ENCODE measurements around the gene LGSN.

LGSN gene

GRCh38 chr6:63355632-63356031 lies 35.8 kb upstream of the LGSN start:
- Histone ChIP-seq H3K27me3 (ENCODE audit: control insufficient read depth in 3 of 3, insufficient read depth in 3 of 3, low read depth in 1 of 3, low read length in 3 of 3) (no peaks in the 10 kb centered on the region), H2BK15ac (ENCODE audit: low read length) (no peak overlapping the region), H3K4me3 (ENCODE audit: low read length in 2 of 2) (no peak overlapping the region), H4K8ac (ENCODE audit: low read depth, low read length) (no peak overlapping the region), H3K4me1 (ENCODE audit: control insufficient read depth in 2 of 2, insufficient read depth in 1 of 2, low read depth in 1 of 2, low read length in 2 of 2) (no peaks in the 10 kb centered on the region), H4K91ac (ENCODE audit: low read depth, low read length, poor library complexity) (no peak overlapping the region), H2AK5ac (ENCODE audit: low read depth, low read length) (no peak overlapping the region), H2BK12ac (ENCODE audit: low read length) (no peak overlapping the region), H3K27ac (replicated peaks; ENCODE audit: low read length) (no peak overlapping the region), H3K36me3 (replicated peaks in 1 of 2; ENCODE audit: control insufficient read depth in 2 of 2, insufficient read depth in 2 of 2, low read length in 2 of 2) (no peaks in the 10 kb centered on the region), H3K9ac (ENCODE audit: low read depth, low read length, poor library complexity) (no peak overlapping the region), H3K9me3 (replicated peaks in 1 of 2; ENCODE audit: control insufficient read depth in 2 of 2, insufficient read depth in 1 of 2, low read depth in 1 of 2, low read length in 2 of 2) (no peaks in the 10 kb centered on the region), H2BK120ac (ENCODE audit: low read depth, low read length) (no peak overlapping the region), H3K23ac (ENCODE audit: low read depth, low read length, poor library complexity) (no peak overlapping the region), H3K14ac (ENCODE audit: low read length) (no peak overlapping the region), H2BK5ac (ENCODE audit: low read length) (no peak overlapping the region), H3K4me2 (ENCODE audit: insufficient read depth, low read length, poor library complexity, severe bottlenecking) (no peak overlapping the region), H3K79me1 (ENCODE audit: low read depth, low read length) (no peaks in the 10 kb centered on the region), H3K18ac (ENCODE audit: low read length) (no peak overlapping the region), H2AFZ (ENCODE audit: low read length) (no peak overlapping the region), H3K4ac (ENCODE audit: low read length) (no peak overlapping the region)
- DNase-seq (ENCODE audit: low spot score) = no peak
- no CpG with 5 or more reads among the region's 4 CpGs for WGBS, 2 donors (ENCODE audit: extremely low coverage in 2 of 2, insufficient read length in 2 of 2, insufficient replicate concordance in 1 of 2)

- H3K79me1 ChIP-seq (ENCODE audit: low read depth, low read length) = no peaks in the 10 kb centered on the region
- H3K9me3 ChIP-seq (replicated peaks in 1 of 2; ENCODE audit: control insufficient read depth in 2 of 2, insufficient read depth in 1 of 2, low read depth in 1 of 2, low read length in 2 of 2) = no peaks in the 10 kb centered on the region
- no peak overlapping the region for H4K8ac ChIP-seq (ENCODE audit: low read depth, low read length)
- H2AFZ ChIP-seq (ENCODE audit: low read length) = no peak overlapping the region
- no peak overlapping the region for H3K18ac ChIP-seq (ENCODE audit: low read length)
- no peaks in the 10 kb centered on the region for H3K4me1 ChIP-seq (ENCODE audit: control insufficient read depth in 2 of 2, insufficient read depth in 1 of 2, low read depth in 1 of 2, low read length in 2 of 2)
- H3K14ac ChIP-seq (ENCODE audit: low read length) = no peak overlapping the region
- no peak overlapping the region for H4K91ac ChIP-seq (ENCODE audit: low read depth, low read length, poor library complexity)
- no peak overlapping the region for H3K4me3 ChIP-seq (ENCODE audit: low read length in 2 of 2)
- H2BK15ac ChIP-seq (ENCODE audit: low read length) = no peak overlapping the region
- no peak for DNase-seq (ENCODE audit: low spot score)
- H2AK5ac ChIP-seq (ENCODE audit: low read depth, low read length) = no peak overlapping the region
- no peak overlapping the region for H3K4me2 ChIP-seq (ENCODE audit: insufficient read depth, low read length, poor library complexity, severe bottlenecking)
- H2BK12ac ChIP-seq (ENCODE audit: low read length) = no peak overlapping the region
- no peak overlapping the region for H3K9ac ChIP-seq (ENCODE audit: low read depth, low read length, poor library complexity)
- H3K4ac ChIP-seq (ENCODE audit: low read length) = no peak overlapping the region
- no CpG with 5 or more reads among the region's 1 CpG for WGBS, 2 donors (ENCODE audit: extremely low coverage in 2 of 2, insufficient read length in 2 of 2, insufficient replicate concordance in 1 of 2)
- no peaks in the 10 kb centered on the region for H3K36me3 ChIP-seq (replicated peaks in 1 of 2; ENCODE audit: control insufficient read depth in 2 of 2, insufficient read depth in 2 of 2, low read length in 2 of 2)
- H3K27ac ChIP-seq (replicated peaks; ENCODE audit: low read length) = no peak overlapping the region
- no peak overlapping the region for H3K23ac ChIP-seq (ENCODE audit: low read depth, low read length, poor library complexity)
- H2BK120ac ChIP-seq (ENCODE audit: low read depth, low read length) = no peak overlapping the region
- no peaks in the 10 kb centered on the region for H3K27me3 ChIP-seq (ENCODE audit: control insufficient read depth in 3 of 3, insufficient read depth in 3 of 3, low read depth in 1 of 3, low read length in 3 of 3)
- no peak overlapping the region for H2BK5ac ChIP-seq (ENCODE audit: low read length)
These were observed 33.5 kb upstream of the LGSN start for GRCh38 chr6:63353286-63353630.

- H3K4ac ChIP-seq (ENCODE audit: low read length) = no peak overlapping the region
- DNase-seq (ENCODE audit: low spot score) = peak; percentile 18
- no peak overlapping the region for H3K27ac ChIP-seq (replicated peaks; ENCODE audit: low read length)
- peak overlapping the region; percentile 4 for H2AFZ ChIP-seq (ENCODE audit: low read length)
- H4K8ac ChIP-seq (ENCODE audit: low read depth, low read length) = no peak overlapping the region
- no peak overlapping the region for H2BK5ac ChIP-seq (ENCODE audit: low read length)
- no peaks in the 10 kb centered on the region for H3K36me3 ChIP-seq (replicated peaks in 1 of 2; ENCODE audit: control insufficient read depth in 2 of 2, insufficient read depth in 2 of 2, low read length in 2 of 2)
- no peak overlapping the region for H3K14ac ChIP-seq (ENCODE audit: low read length)
- H3K9ac ChIP-seq (ENCODE audit: low read depth, low read length, poor library complexity) = no peak overlapping the region
- WGBS, 2 donors (ENCODE audit: extremely low coverage in 2 of 2, insufficient read length in 2 of 2, insufficient replicate concordance in 1 of 2) = no CpG with 5 or more reads among the region's 7 CpGs
- no peak overlapping the region for H2BK15ac ChIP-seq (ENCODE audit: low read length)
- H3K9me3 ChIP-seq (replicated peaks in 1 of 2; ENCODE audit: control insufficient read depth in 2 of 2, insufficient read depth in 1 of 2, low read depth in 1 of 2, low read length in 2 of 2) = no peaks in the 10 kb centered on the region
- H3K79me1 ChIP-seq (ENCODE audit: low read depth, low read length) = no peaks in the 10 kb centered on the region
- H2BK12ac ChIP-seq (ENCODE audit: low read length) = no peak overlapping the region
- H2AK5ac ChIP-seq (ENCODE audit: low read depth, low read length) = no peak overlapping the region
- H3K4me2 ChIP-seq (ENCODE audit: insufficient read depth, low read length, poor library complexity, severe bottlenecking) = no peak overlapping the region
- H4K91ac ChIP-seq (ENCODE audit: low read depth, low read length, poor library complexity) = no peak overlapping the region
- no peak overlapping the region for H3K23ac ChIP-seq (ENCODE audit: low read depth, low read length, poor library complexity)
- H3K4me1 ChIP-seq (ENCODE audit: control insufficient read depth in 2 of 2, insufficient read depth in 1 of 2, low read depth in 1 of 2, low read length in 2 of 2) = no peaks in the 10 kb centered on the region
- H3K4me3 ChIP-seq (ENCODE audit: low read length in 2 of 2) = no peak overlapping the region
- no peaks in the 10 kb centered on the region for H3K27me3 ChIP-seq (ENCODE audit: control insufficient read depth in 3 of 3, insufficient read depth in 3 of 3, low read depth in 1 of 3, low read length in 3 of 3)
- H3K18ac ChIP-seq (ENCODE audit: low read length) = no peak overlapping the region
- H2BK120ac ChIP-seq (ENCODE audit: low read depth, low read length) = no peak overlapping the region
These were observed 32.9 kb upstream of the LGSN start for GRCh38 chr6:63352544-63353285.

GRCh38 chr6:63352069-63352543 lies 32.3 kb upstream of the LGSN start:
- Histone ChIP-seq H3K18ac (ENCODE audit: low read length) (no peak overlapping the region), H3K9ac (ENCODE audit: low read depth, low read length, poor library complexity) (no peak overlapping the region)
- WGBS, 2 donors (ENCODE audit: extremely low coverage in 2 of 2, insufficient read length in 2 of 2, insufficient replicate concordance in 1 of 2) = no CpG with 5 or more reads among the region's 4 CpGs

More at GRCh38 chr6:63352069-63352543, 32.3 kb upstream of the LGSN start:
- no peaks in the 10 kb centered on the region for H3K36me3 ChIP-seq (replicated peaks in 1 of 2; ENCODE audit: control insufficient read depth in 2 of 2, insufficient read depth in 2 of 2, low read length in 2 of 2)
- no peak overlapping the region for H2AK5ac ChIP-seq (ENCODE audit: low read depth, low read length)
- DNase-seq (ENCODE audit: low spot score) = no peak
- no peaks in the 10 kb centered on the region for H3K4me1 ChIP-seq (ENCODE audit: control insufficient read depth in 2 of 2, insufficient read depth in 1 of 2, low read depth in 1 of 2, low read length in 2 of 2)
- H3K14ac ChIP-seq (ENCODE audit: low read length) = no peak overlapping the region
- H2BK5ac ChIP-seq (ENCODE audit: low read length) = no peak overlapping the region
- H3K4ac ChIP-seq (ENCODE audit: low read length) = no peak overlapping the region
- H3K27ac ChIP-seq (replicated peaks; ENCODE audit: low read length) = no peak overlapping the region
- H2BK12ac ChIP-seq (ENCODE audit: low read length) = no peak overlapping the region
- H3K4me3 ChIP-seq (ENCODE audit: low read length in 2 of 2) = no peak overlapping the region
- H3K4me2 ChIP-seq (ENCODE audit: insufficient read depth, low read length, poor library complexity, severe bottlenecking) = no peak overlapping the region
- no peaks in the 10 kb centered on the region for H3K79me1 ChIP-seq (ENCODE audit: low read depth, low read length)
- no peak overlapping the region for H2BK120ac ChIP-seq (ENCODE audit: low read depth, low read length)
- no peak overlapping the region for H2BK15ac ChIP-seq (ENCODE audit: low read length)
- no peaks in the 10 kb centered on the region for H3K27me3 ChIP-seq (ENCODE audit: control insufficient read depth in 3 of 3, insufficient read depth in 3 of 3, low read depth in 1 of 3, low read length in 3 of 3)
- H2AFZ ChIP-seq (ENCODE audit: low read length) = no peak overlapping the region
- no peak overlapping the region for H4K91ac ChIP-seq (ENCODE audit: low read depth, low read length, poor library complexity)
- no peak overlapping the region for H4K8ac ChIP-seq (ENCODE audit: low read depth, low read length)
- no peaks in the 10 kb centered on the region for H3K9me3 ChIP-seq (replicated peaks in 1 of 2; ENCODE audit: control insufficient read depth in 2 of 2, insufficient read depth in 1 of 2, low read depth in 1 of 2, low read length in 2 of 2)
- H3K23ac ChIP-seq (ENCODE audit: low read depth, low read length, poor library complexity) = no peak overlapping the region

Data from neuronal stem cell (in vitro differentiated cells).